GM21723 (cell line): ENCODE results near the gene MYO1E.

Experiments
- ATAC-seq: cut with Tn5 transposase; IDR thresholded peaks from one replicate; pipeline ENCODE4 v1.9.1; 2021; ENCODE audit warnings: mild to moderate bottlenecking, moderate library complexity; ENCODE audit not compliant: unreplicated experiment

MYO1E gene

GRCh38 chr15:59322056-59322759 lies 50.5 kb downstream of the MYO1E start:
- no peak for ATAC-seq

- ATAC-seq, result no peak
These were observed 51.5 kb downstream of the MYO1E start for GRCh38 chr15:59321000-59321689.

GRCh38 chr15:59317211-59317610 lies 55.5 kb downstream of the MYO1E start:
- ATAC-seq, result no peak

- no peak for ATAC-seq
These were observed 56.7 kb downstream of the MYO1E start for GRCh38 chr15:59315914-59316451.

- peak; percentile 75 for ATAC-seq
These were observed 58.9 kb downstream of the MYO1E start for GRCh38 chr15:59313641-59314332.

- no peak for ATAC-seq
These were observed 60.5 kb downstream of the MYO1E start for GRCh38 chr15:59312205-59312604.

GRCh38 chr15:59311195-59311594 lies 61.5 kb downstream of the MYO1E start:
- no peak for ATAC-seq

GRCh38 chr15:59309405-59309804 lies 63.3 kb downstream of the MYO1E start:
- no peak for ATAC-seq

- no peak for ATAC-seq
These were observed 65.5 kb downstream of the MYO1E start for GRCh38 chr15:59307165-59307537.

- no peak for ATAC-seq
These were observed 66.0 kb downstream of the MYO1E start for GRCh38 chr15:59306520-59307164.

GRCh38 chr15:59304807-59305206 lies 67.9 kb downstream of the MYO1E start:
- no peak for ATAC-seq

- peak; percentile 42 for ATAC-seq
These were observed 68.5 kb downstream of the MYO1E start for GRCh38 chr15:59304034-59304795.

GRCh38 chr15:59303633-59304032 lies 69.0 kb downstream of the MYO1E start:
- peak; percentile 23 for ATAC-seq

GRCh38 chr15:59303136-59303535 lies 69.5 kb downstream of the MYO1E start:
- no peak for ATAC-seq

GRCh38 chr15:59301527-59301926 lies 71.1 kb downstream of the MYO1E start:
- ATAC-seq, result no peak

GRCh38 chr15:59300618-59301139 lies 72.0 kb downstream of the MYO1E start:
- ATAC-seq, result no peak

GRCh38 chr15:59299929-59300617 lies 72.6 kb downstream of the MYO1E start:
- peak; percentile 50 for ATAC-seq

GRCh38 chr15:59298854-59299250 lies 73.8 kb downstream of the MYO1E start:
- ATAC-seq, result no peak

GRCh38 chr15:59298225-59298853 lies 74.3 kb downstream of the MYO1E start:
- ATAC-seq, result peak; percentile 71
